ENCODE results near the gene NCKAP5.

Gene NCKAP5

GRCh38 chr2:133123393-133123792 is 444.9 kb downstream of the NCKAP5 start:
- no peak for ATAC-seq (replicated peaks; ENCODE audit: extremely low read depth, poor library complexity, severe bottlenecking)
- no peaks in the 10 kb centered on the region for H3K36me3 Mint-ChIP-seq (ENCODE audit: insufficient read depth)
- peaks cover 12% of the 10 kb centered on the region for H3K9me3 Mint-ChIP-seq
- H3K4me3 Mint-ChIP-seq, result no peak overlapping the region
- no peaks in the 10 kb centered on the region for H3K27me3 Mint-ChIP-seq
- no peak overlapping the region for H3K27ac Mint-ChIP-seq (ENCODE audit: low read depth)
- no peaks in the 10 kb centered on the region for H3K4me1 Mint-ChIP-seq
- no peak for DNase-seq (ENCODE audit: low spot score in 2 of 2)

GRCh38 chr2:133122529-133122928 is 445.7 kb downstream of the NCKAP5 start:
- ATAC-seq (replicated peaks; ENCODE audit: extremely low read depth, poor library complexity, severe bottlenecking) (no peak), DNase-seq (ENCODE audit: low spot score in 2 of 2) (no peak)
- Mint-ChIP-seq H3K36me3 (ENCODE audit: insufficient read depth) (no peaks in the 10 kb centered on the region), H3K27me3 (no peaks in the 10 kb centered on the region), H3K4me1 (no peaks in the 10 kb centered on the region), H3K27ac (ENCODE audit: low read depth) (no peak overlapping the region), H3K9me3 (peaks cover 12% of the 10 kb centered on the region), H3K4me3 (no peak overlapping the region)

GRCh38 chr2:133120310-133120709 is 448.0 kb downstream of the NCKAP5 start:
- Mint-ChIP-seq H3K27ac (ENCODE audit: low read depth) (no peak overlapping the region), H3K4me3 (no peak overlapping the region), H3K4me1 (no peaks in the 10 kb centered on the region), H3K36me3 (ENCODE audit: insufficient read depth) (no peaks in the 10 kb centered on the region), H3K27me3 (no peaks in the 10 kb centered on the region), H3K9me3 (peaks cover 7% of the 10 kb centered on the region)
- DNase-seq (ENCODE audit: low spot score in 2 of 2) (no peak), ATAC-seq (replicated peaks; ENCODE audit: extremely low read depth, poor library complexity, severe bottlenecking) (no peak)

GRCh38 chr2:133110201-133110600 is 458.1 kb downstream of the NCKAP5 start:
- Mint-ChIP-seq H3K9me3 (no peaks in the 10 kb centered on the region), H3K36me3 (ENCODE audit: insufficient read depth) (no peaks in the 10 kb centered on the region), H3K4me1 (no peaks in the 10 kb centered on the region), H3K27ac (ENCODE audit: low read depth) (no peak overlapping the region), H3K27me3 (no peaks in the 10 kb centered on the region), H3K4me3 (no peak overlapping the region)
- no peak for DNase-seq (ENCODE audit: low spot score in 2 of 2)
- no peak for ATAC-seq (replicated peaks; ENCODE audit: extremely low read depth, poor library complexity, severe bottlenecking)

- ATAC-seq (replicated peaks; ENCODE audit: extremely low read depth, poor library complexity, severe bottlenecking), result no peak
- Mint-ChIP-seq H3K36me3 (ENCODE audit: insufficient read depth) (no peaks in the 10 kb centered on the region), H3K9me3 (peaks cover 4% of the 10 kb centered on the region), H3K27ac (ENCODE audit: low read depth) (no peak overlapping the region), H3K4me1 (no peaks in the 10 kb centered on the region), H3K4me3 (no peak overlapping the region), H3K27me3 (no peaks in the 10 kb centered on the region)
- no peak for DNase-seq (ENCODE audit: low spot score in 2 of 2)
These were observed 458.5 kb downstream of the NCKAP5 start for GRCh38 chr2:133109772-133110171.

- DNase-seq (ENCODE audit: low spot score in 2 of 2) (no peak), ATAC-seq (replicated peaks; ENCODE audit: extremely low read depth, poor library complexity, severe bottlenecking) (no peak)
- no peaks in the 10 kb centered on the region for H3K4me1 Mint-ChIP-seq
- H3K4me3 Mint-ChIP-seq, result no peak overlapping the region
- no peak overlapping the region for H3K27ac Mint-ChIP-seq (ENCODE audit: low read depth)
- H3K27me3 Mint-ChIP-seq, result no peaks in the 10 kb centered on the region
- H3K36me3 Mint-ChIP-seq (ENCODE audit: insufficient read depth), result no peaks in the 10 kb centered on the region
- peaks cover 10% of the 10 kb centered on the region for H3K9me3 Mint-ChIP-seq
These were observed 461.0 kb downstream of the NCKAP5 start for GRCh38 chr2:133107058-133107815.

- H3K27ac Mint-ChIP-seq (ENCODE audit: low read depth), result no peak overlapping the region
- ATAC-seq (replicated peaks; ENCODE audit: extremely low read depth, poor library complexity, severe bottlenecking) (no peak), DNase-seq (ENCODE audit: low spot score in 2 of 2) (no peak)
- no peak overlapping the region for H3K4me3 Mint-ChIP-seq
- H3K4me1 Mint-ChIP-seq, result no peaks in the 10 kb centered on the region
- H3K36me3 Mint-ChIP-seq (ENCODE audit: insufficient read depth), result no peaks in the 10 kb centered on the region
- H3K9me3 Mint-ChIP-seq, result peaks cover 10% of the 10 kb centered on the region
- H3K27me3 Mint-ChIP-seq, result no peaks in the 10 kb centered on the region
These were observed 463.4 kb downstream of the NCKAP5 start for GRCh38 chr2:133104871-133105270.

GRCh38 chr2:133098787-133099186 is 469.5 kb downstream of the NCKAP5 start:
- H3K4me3 Mint-ChIP-seq, result no peak overlapping the region

GRCh38 chr2:133097666-133098065 is 470.6 kb downstream of the NCKAP5 start:
- no peak for DNase-seq (ENCODE audit: low spot score in 2 of 2)

More at GRCh38 chr2:133098787-133099186, 469.5 kb downstream of the NCKAP5 start:
- H3K36me3 Mint-ChIP-seq (ENCODE audit: insufficient read depth), result no peaks in the 10 kb centered on the region
- H3K4me1 Mint-ChIP-seq, result no peaks in the 10 kb centered on the region
- no peaks in the 10 kb centered on the region for H3K27me3 Mint-ChIP-seq
- DNase-seq (ENCODE audit: low spot score in 2 of 2), result no peak
- ATAC-seq (replicated peaks; ENCODE audit: extremely low read depth, poor library complexity, severe bottlenecking), result no peak
- no peaks in the 10 kb centered on the region for H3K9me3 Mint-ChIP-seq
- H3K27ac Mint-ChIP-seq (ENCODE audit: low read depth), result no peak overlapping the region

GRCh38 chr2:133092571-133092970 is 475.7 kb downstream of the NCKAP5 start:
- Mint-ChIP-seq H3K27ac (ENCODE audit: low read depth) (no peak overlapping the region), H3K4me3 (no peak overlapping the region)
- ATAC-seq (replicated peaks; ENCODE audit: extremely low read depth, poor library complexity, severe bottlenecking), result no peak

More at GRCh38 chr2:133097666-133098065, 470.6 kb downstream of the NCKAP5 start:
- ATAC-seq (replicated peaks; ENCODE audit: extremely low read depth, poor library complexity, severe bottlenecking), result no peak
- Mint-ChIP-seq H3K4me1 (no peaks in the 10 kb centered on the region), H3K36me3 (ENCODE audit: insufficient read depth) (no peaks in the 10 kb centered on the region), H3K27ac (ENCODE audit: low read depth) (no peak overlapping the region), H3K9me3 (no peaks in the 10 kb centered on the region), H3K4me3 (no peak overlapping the region), H3K27me3 (no peaks in the 10 kb centered on the region)

GRCh38 chr2:133090358-133090757 is 477.9 kb downstream of the NCKAP5 start:
- H3K27ac Mint-ChIP-seq (ENCODE audit: low read depth), result no peak overlapping the region
- ATAC-seq (replicated peaks; ENCODE audit: extremely low read depth, poor library complexity, severe bottlenecking) (no peak), DNase-seq (ENCODE audit: low spot score in 2 of 2) (no peak)
- peaks cover 6% of the 10 kb centered on the region for H3K9me3 Mint-ChIP-seq
- no peaks in the 10 kb centered on the region for H3K27me3 Mint-ChIP-seq
- H3K4me1 Mint-ChIP-seq, result no peaks in the 10 kb centered on the region
- no peaks in the 10 kb centered on the region for H3K36me3 Mint-ChIP-seq (ENCODE audit: insufficient read depth)
- H3K4me3 Mint-ChIP-seq, result no peak overlapping the region

More at GRCh38 chr2:133092571-133092970, 475.7 kb downstream of the NCKAP5 start:
- H3K36me3 Mint-ChIP-seq (ENCODE audit: insufficient read depth), result no peaks in the 10 kb centered on the region
- no peaks in the 10 kb centered on the region for H3K4me1 Mint-ChIP-seq
- H3K9me3 Mint-ChIP-seq, result peaks cover 6% of the 10 kb centered on the region
- no peaks in the 10 kb centered on the region for H3K27me3 Mint-ChIP-seq
- no peak for DNase-seq (ENCODE audit: low spot score in 2 of 2)

- no peak for ATAC-seq (replicated peaks; ENCODE audit: extremely low read depth, poor library complexity, severe bottlenecking)
- Mint-ChIP-seq H3K27ac (ENCODE audit: low read depth) (no peak overlapping the region), H3K4me1 (no peaks in the 10 kb centered on the region)
These were observed 482.1 kb downstream of the NCKAP5 start for GRCh38 chr2:133086176-133086575.

GRCh38 chr2:133085646-133086045 is 482.6 kb downstream of the NCKAP5 start:
- DNase-seq (ENCODE audit: low spot score in 2 of 2) (no peak), ATAC-seq (replicated peaks; ENCODE audit: extremely low read depth, poor library complexity, severe bottlenecking) (no peak)
- no peak overlapping the region for H3K27ac Mint-ChIP-seq (ENCODE audit: low read depth)
- H3K27me3 Mint-ChIP-seq, result no peaks in the 10 kb centered on the region
- no peaks in the 10 kb centered on the region for H3K4me1 Mint-ChIP-seq
- H3K9me3 Mint-ChIP-seq, result peaks cover 17% of the 10 kb centered on the region
- H3K4me3 Mint-ChIP-seq, result no peak overlapping the region
- no peaks in the 10 kb centered on the region for H3K36me3 Mint-ChIP-seq (ENCODE audit: insufficient read depth)

More at GRCh38 chr2:133086176-133086575, 482.1 kb downstream of the NCKAP5 start:
- H3K4me3 Mint-ChIP-seq, result no peak overlapping the region
- no peaks in the 10 kb centered on the region for H3K36me3 Mint-ChIP-seq (ENCODE audit: insufficient read depth)
- no peaks in the 10 kb centered on the region for H3K27me3 Mint-ChIP-seq
- peaks cover 17% of the 10 kb centered on the region for H3K9me3 Mint-ChIP-seq
- no peak for DNase-seq (ENCODE audit: low spot score in 2 of 2)
